MM.1S (cell line): Measurements from ENCODE around the gene SASS6.

Experiments
- DNase-seq: peaks from one replicate; pipeline ENCODE4 v3.0.0-alpha.2; 2015
- H2AFZ ChIP-seq: fragments of 300-600 bp; sonication (generic); 2 replicates; pipeline ENCODE4 v1.6.0; 2016; ENCODE audit warnings: antibody characterized with exemption, low read length
- H3F3A ChIP-seq: fragments of 300-600 bp; sonication (generic); 2 replicates; pipeline ENCODE4 v1.6.1; 2016; ENCODE audit warnings: mild to moderate bottlenecking, antibody characterized with exemption, low read length, moderate library complexity, mixed read lengths; ENCODE audit not compliant: insufficient read depth
- H3K27ac ChIP-seq: fragments of 300-600 bp; sonication (generic); 2 replicates; pipeline ENCODE4 v1.5.1; 2016; ENCODE audit warnings: mild to moderate bottlenecking, low read length
- H3K27me3 ChIP-seq: fragments of 300-600 bp; sonication (generic); replicated peaks from 2 replicates; pipeline ENCODE4 v1.6.0; 2016; ENCODE audit warnings: low read length; ENCODE audit not compliant: insufficient read depth
- H3K36me3 ChIP-seq: fragments of 300-600 bp; sonication (generic); replicated peaks from 2 replicates; pipeline ENCODE4 v1.6.1; 2016; ENCODE audit warnings: mild to moderate bottlenecking, low read length, mixed read lengths; ENCODE audit not compliant: insufficient read depth
- H3K4me1 ChIP-seq: fragments of 300-600 bp; sonication (generic); 2 replicates; pipeline ENCODE4 v1.6.1; 2016; ENCODE audit warnings: low read length, mixed read lengths
- H3K4me2 ChIP-seq: fragments of 300-600 bp; sonication (generic); 2 replicates; pipeline ENCODE4 v1.6.0; 2016; ENCODE audit warnings: low read depth, low read length
- H3K4me3 ChIP-seq: fragments of 300-600 bp; sonication (generic); 2 replicates; pipeline ENCODE4 v1.5.1; 2016; ENCODE audit warnings: low read length, mixed read lengths
- H3K79me2 ChIP-seq: fragments of 300-600 bp; sonication (generic); 2 replicates; pipeline ENCODE4 v1.6.1; 2016; ENCODE audit warnings: mixed run types, low read length, mixed read lengths
- H3K9ac ChIP-seq: fragments of 300-600 bp; sonication (generic); 2 replicates; pipeline ENCODE4 v1.6.1; 2016; ENCODE audit warnings: low read length, mixed read lengths
- H3K9me2 ChIP-seq: fragments of 300-600 bp; sonication (generic); replicated peaks from 2 replicates; pipeline ENCODE4 v1.6.1; 2016; ENCODE audit warnings: mild to moderate bottlenecking, low read length, mixed read lengths; ENCODE audit not compliant: insufficient read depth
- H3K9me3 ChIP-seq: fragments of 300-600 bp; sonication (generic); replicated peaks from 2 replicates; pipeline ENCODE4 v1.6.1; 2016; ENCODE audit warnings: mild to moderate bottlenecking, low read length, mixed read lengths; ENCODE audit not compliant: insufficient read depth
- H4K20me1 ChIP-seq: fragments of 300-600 bp; sonication (generic); 2 replicates; pipeline ENCODE4 v1.6.1; 2016; ENCODE audit warnings: mild to moderate bottlenecking, low read length, moderate library complexity, mixed read lengths; ENCODE audit not compliant: insufficient read depth
- EZH2 ChIP-seq: fragments of 300-600 bp; sonication (generic); optimal IDR thresholded peaks from 2 replicates; pipeline ENCODE3; 2017; ENCODE audit warnings: low read depth, mild to moderate bottlenecking, antibody characterized with exemption, low read length, mixed read lengths
- EZH2phosphoT487 ChIP-seq: fragments of 300-600 bp; sonication (generic); IDR thresholded peaks from 2 replicates; pipeline ENCODE4 v1.6.1; 2018; ENCODE audit warnings: antibody characterized with exemption, low read length
- TF ChIP-seq, protein P1 (sequence below): fragments of 300-600 bp; sonication (generic); IDR thresholded peaks from 2 replicates; pipeline ENCODE4 v1.5.1; 2016; ENCODE audit warnings: antibody characterized with exemption, low read length, mixed read lengths

Gene SASS6

DNA sequence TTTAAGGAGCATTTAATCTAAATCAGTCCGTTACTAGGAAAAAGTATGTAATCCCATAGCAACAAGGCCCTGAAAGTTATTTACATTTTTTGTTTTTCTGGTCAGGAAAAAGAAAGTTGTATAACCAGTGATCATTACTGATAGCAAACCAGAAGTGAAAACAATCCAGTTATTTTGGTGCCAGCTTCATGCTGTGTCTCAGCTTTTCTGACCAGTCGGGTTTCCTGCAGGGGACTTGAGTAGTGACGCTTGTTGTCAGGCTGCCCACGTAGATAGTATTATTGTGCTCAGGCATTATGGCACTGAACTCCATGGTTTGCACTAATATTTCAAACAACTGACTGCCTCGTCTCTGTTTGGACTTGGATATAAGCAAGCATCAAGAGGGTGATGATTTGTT, 55.2 kb downstream of the SASS6 start:
- no peaks in the 10 kb centered on the region for H4K20me1 ChIP-seq
- no peaks in the 10 kb centered on the region for H3K9me3 ChIP-seq
- no peak overlapping the region for H3K4me3 ChIP-seq
- no peaks in the 10 kb centered on the region for H3K36me3 ChIP-seq
- H3K4me1 ChIP-seq, result no peaks in the 10 kb centered on the region
- H3K27ac ChIP-seq, result no peak overlapping the region
- no peaks in the 10 kb centered on the region for H3K27me3 ChIP-seq
- no peak overlapping the region for H3K9ac ChIP-seq
- no peak for DNase-seq
- no peaks in the 10 kb centered on the region for H3K79me2 ChIP-seq
- H3K4me2 ChIP-seq, result no peak overlapping the region
- no peak overlapping the region for H2AFZ ChIP-seq
- no peaks in the 10 kb centered on the region for H3K9me2 ChIP-seq
- no peaks in the 10 kb centered on the region for H3F3A ChIP-seq
- TF ChIP-seq, protein P1, sequence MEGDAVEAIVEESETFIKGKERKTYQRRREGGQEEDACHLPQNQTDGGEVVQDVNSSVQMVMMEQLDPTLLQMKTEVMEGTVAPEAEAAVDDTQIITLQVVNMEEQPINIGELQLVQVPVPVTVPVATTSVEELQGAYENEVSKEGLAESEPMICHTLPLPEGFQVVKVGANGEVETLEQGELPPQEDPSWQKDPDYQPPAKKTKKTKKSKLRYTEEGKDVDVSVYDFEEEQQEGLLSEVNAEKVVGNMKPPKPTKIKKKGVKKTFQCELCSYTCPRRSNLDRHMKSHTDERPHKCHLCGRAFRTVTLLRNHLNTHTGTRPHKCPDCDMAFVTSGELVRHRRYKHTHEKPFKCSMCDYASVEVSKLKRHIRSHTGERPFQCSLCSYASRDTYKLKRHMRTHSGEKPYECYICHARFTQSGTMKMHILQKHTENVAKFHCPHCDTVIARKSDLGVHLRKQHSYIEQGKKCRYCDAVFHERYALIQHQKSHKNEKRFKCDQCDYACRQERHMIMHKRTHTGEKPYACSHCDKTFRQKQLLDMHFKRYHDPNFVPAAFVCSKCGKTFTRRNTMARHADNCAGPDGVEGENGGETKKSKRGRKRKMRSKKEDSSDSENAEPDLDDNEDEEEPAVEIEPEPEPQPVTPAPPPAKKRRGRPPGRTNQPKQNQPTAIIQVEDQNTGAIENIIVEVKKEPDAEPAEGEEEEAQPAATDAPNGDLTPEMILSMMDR, result no peak
- TF ChIP-seq EZH2phosphoT487 (no peak), EZH2 (no peak)

DNA sequence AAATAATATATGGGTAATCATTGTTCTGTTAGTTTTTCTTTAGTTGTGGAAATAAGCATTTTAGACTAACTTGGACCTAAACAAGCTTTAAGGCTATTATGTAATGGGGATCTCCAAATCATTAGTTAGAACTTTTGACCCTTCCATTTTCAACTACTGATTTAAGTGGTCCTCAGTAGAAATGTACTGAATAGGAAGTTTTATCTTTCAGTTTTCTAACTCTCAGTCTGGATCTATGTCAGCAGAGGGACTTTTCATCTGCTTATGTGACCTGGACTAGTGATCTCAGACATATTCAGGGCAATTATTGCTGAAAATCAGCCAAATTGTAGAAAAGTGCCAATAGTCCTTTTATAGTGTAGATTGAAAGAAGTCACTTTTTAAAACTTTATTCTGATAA, 56.0 kb downstream of the SASS6 start:
- Histone ChIP-seq H4K20me1 (no peaks in the 10 kb centered on the region), H3K27me3 (no peaks in the 10 kb centered on the region), H3K36me3 (no peaks in the 10 kb centered on the region), H3K9me3 (no peaks in the 10 kb centered on the region), H3K9ac (no peak overlapping the region), H3K79me2 (no peaks in the 10 kb centered on the region), H3K27ac (no peak overlapping the region), H3K4me3 (no peak overlapping the region), H3F3A (no peaks in the 10 kb centered on the region), H3K9me2 (no peaks in the 10 kb centered on the region), H3K4me2 (no peak overlapping the region), H3K4me1 (no peaks in the 10 kb centered on the region), H2AFZ (no peak overlapping the region)
- no peak for TF ChIP-seq EZH2phosphoT487
- TF ChIP-seq, protein P1, result no peak
- no peak for DNase-seq

- Histone ChIP-seq H3K79me2 (no peaks in the 10 kb centered on the region), H3K4me2 (no peak overlapping the region), H3K9ac (no peak overlapping the region), H3K27ac (no peak overlapping the region), H3K4me3 (no peak overlapping the region), H4K20me1 (no peaks in the 10 kb centered on the region), H3K27me3 (no peaks in the 10 kb centered on the region), H3F3A (no peaks in the 10 kb centered on the region), H3K9me2 (no peaks in the 10 kb centered on the region), H3K36me3 (no peaks in the 10 kb centered on the region), H3K4me1 (no peaks in the 10 kb centered on the region), H2AFZ (no peak overlapping the region), H3K9me3 (no peaks in the 10 kb centered on the region)
- no peak for TF ChIP-seq EZH2
- TF ChIP-seq, protein P1, result no peak
- no peak for TF ChIP-seq EZH2phosphoT487
- DNase-seq, result no peak
These were observed 56.4 kb downstream of the SASS6 start for GRCh38 chr1:100076319-100076718.

GRCh38 chr1:100075773-100076172, 57.0 kb downstream of the SASS6 start:
- Histone ChIP-seq H3F3A (no peaks in the 10 kb centered on the region), H3K9ac (no peak overlapping the region), H3K27ac (no peak overlapping the region), H3K4me2 (no peak overlapping the region), H3K9me2 (no peaks in the 10 kb centered on the region), H3K9me3 (no peaks in the 10 kb centered on the region), H4K20me1 (no peaks in the 10 kb centered on the region), H3K27me3 (no peaks in the 10 kb centered on the region), H3K79me2 (no peaks in the 10 kb centered on the region), H3K4me3 (no peak overlapping the region), H3K4me1 (no peaks in the 10 kb centered on the region), H2AFZ (no peak overlapping the region), H3K36me3 (no peaks in the 10 kb centered on the region)
- no peak for DNase-seq
- TF ChIP-seq EZH2phosphoT487, result no peak
- TF ChIP-seq EZH2, result no peak
- TF ChIP-seq, protein P1, result no peak
